SW 1271 (cell line): ENCODE measurements around the gene NF1.
A peak's percentile ranks its signal among the peaks of the same experiment; 100 is the strongest.
"Not testable (repeated sequence)": the region's sequence is repeated elsewhere in the genome, so short reads cannot be mapped to it uniquely, and the experiment has no call there.

Experiments
- DNase-seq, 2 experiments: peaks; one replicate each; lab custom pipeline; 2025; lab: John Stamatoyannopoulos, UW

Gene NF1

GRCh38 chr17:31089471-31089870, 5.3 kb upstream of the NF1 start:
- no peak for DNase-seq

- DNase-seq: not testable (repeated sequence)
Measured at GRCh38 chr17:31090650-31091049, 4.1 kb upstream of the NF1 start.

- no peak for DNase-seq
Measured at GRCh38 chr17:31092475-31093064, 2.2 kb upstream of the NF1 start.

GRCh38 chr17:31093866-31094599, 744 bp upstream of the NF1 start:
- DNase-seq: no peak

GRCh38 chr17:31095236-31096105, 694 bp downstream of the NF1 start:
- peak; percentile 48 to 50 for DNase-seq

- no peak for DNase-seq
Measured at GRCh38 chr17:31096106-31096436, 1.3 kb downstream of the NF1 start.

GRCh38 chr17:31099016-31099415, 4.2 kb downstream of the NF1 start:
- DNase-seq: no peak

GRCh38 chr17:31100840-31101459, 6.2 kb downstream of the NF1 start:
- DNase-seq: no peak

- DNase-seq: no peak
Measured at GRCh38 chr17:31101943-31102342, 7.2 kb downstream of the NF1 start.

GRCh38 chr17:31105991-31106390, 11.2 kb downstream of the NF1 start:
- no peak for DNase-seq

- no peak for DNase-seq
Measured at GRCh38 chr17:31111183-31111582, 16.4 kb downstream of the NF1 start.

- DNase-seq: no peak
Measured at GRCh38 chr17:31112001-31112661, 17.4 kb downstream of the NF1 start.

- DNase-seq: not testable (repeated sequence)
Measured at GRCh38 chr17:31113368-31113767, 18.6 kb downstream of the NF1 start.

- no peak for DNase-seq
Measured at GRCh38 chr17:31113939-31114338, 19.2 kb downstream of the NF1 start.

- DNase-seq: no peak
Measured at GRCh38 chr17:31114956-31115555, 20.3 kb downstream of the NF1 start.

- no peak for DNase-seq
Measured at GRCh38 chr17:31116167-31116566, 21.4 kb downstream of the NF1 start.

GRCh38 chr17:31122746-31123145, 28.0 kb downstream of the NF1 start:
- DNase-seq: no peak

GRCh38 chr17:31126318-31126717, 31.5 kb downstream of the NF1 start:
- no peak for DNase-seq

GRCh38 chr17:31128241-31128640, 33.5 kb downstream of the NF1 start:
- DNase-seq: no peak

GRCh38 chr17:31130286-31131224, 35.8 kb downstream of the NF1 start:
- DNase-seq: no peak
